K562 (cell line): ENCODE results near the gene CUX1. TPM values are rescaled to one million over a fixed set of nuclear protein-coding genes. Genes with fewer than 3 reads are reported as not detected.

Experiments
- ATAC-seq: fragments of 200-7000 bp; cut with Tn5 transposase; 3 replicates; pipeline ENCODE4 v1.9.1; 2020; ENCODE audit warnings: moderate library complexity
- BruUV-seq: library from RNA; stranded (reverse); fragments of 400-500 nt; replicated peaks from 2 replicates; lab custom pipeline; 2021; lab: Mats Ljungman, UMichigan
- CTCF ChIA-PET: fragments of 300-600 bp; formaldehyde crosslinking; extraction: SDS; loops from one replicate; lab custom pipeline; 2021; ENCODE audit warnings: low intra/inter-chr PET ratio; lab: Yijun Ruan, JAX
- POLR2A ChIA-PET: fragments of 300-600, 350-650 bp; sonication (Branson Sonifier 250); formaldehyde crosslinking; extraction: SDS; loops from one replicate; lab custom pipeline; 2021; ENCODE audit warnings: antibody characterized with exemption, inconsistent platforms; lab: Yijun Ruan, JAX
- DNase-seq, 4 experiments: peaks; one replicate each; pipeline versions ENCODE4 v3.0.0 to v3.0.0-alpha.2; 2011 to 2018; ENCODE audit warnings: low spot score in 3 of 4, mixed read lengths in 3 of 4; ENCODE audit errors: extremely low read depth in 1 of 4
- FAIRE-seq: peaks from 2 replicates; lab custom pipeline; 2011; peaks lifted over from hg19 to GRCh38; lab: Jason Lieb, UNC
- H2AFZ ChIP-seq: 2 replicates; pipeline ENCODE4 v1.6.0; 2011; ENCODE audit warnings: low read depth, low read length, control low read depth, inconsistent platforms
- H3K27ac ChIP-seq: fragments of 200-600 bp; 3 replicates; pipeline ENCODE4 v1.8.0; 2011; ENCODE audit warnings: low read depth, mild to moderate bottlenecking, control low read depth, inconsistent platforms, low read length, moderate library complexity, mixed read lengths; ENCODE audit errors: extremely low read depth
- H3K27me3 ChIP-seq, 2 experiments: fragments of 300-600 bp in 1 of 2; 2 replicates in 1 of 2; 3 replicates in 1 of 2; pipeline versions ENCODE4 v1.6.0 to v1.8.0; 2011; ENCODE audit warnings: inconsistent platforms in 2 of 2, low read length in 2 of 2, mild to moderate bottlenecking in 1 of 2, mixed read lengths in 1 of 2, moderate library complexity in 1 of 2; ENCODE audit not compliant: control insufficient read depth in 2 of 2, insufficient read depth in 2 of 2
- H3K36me3 ChIP-seq: fragments of 300-600 bp; 3 replicates; pipeline ENCODE4 v1.8.0; 2011; ENCODE audit warnings: mild to moderate bottlenecking, low read length, inconsistent platforms; ENCODE audit not compliant: control insufficient read depth, insufficient read depth
- H3K4me1 ChIP-seq, 2 experiments: fragments of 200-600 bp in 1 of 2; replicated peaks in 1 of 2; 2 replicates in 1 of 2; 3 replicates in 1 of 2; pipeline versions ENCODE4 v1.5.1 to v1.8.0; 2011; ENCODE audit warnings: inconsistent platforms in 2 of 2, low read length in 2 of 2, mild to moderate bottlenecking in 1 of 2, mixed read lengths in 1 of 2, moderate library complexity in 1 of 2; ENCODE audit not compliant: control insufficient read depth in 2 of 2, insufficient read depth in 2 of 2
- H3K4me2 ChIP-seq: 2 replicates; pipeline ENCODE4 v1.6.1; 2011; ENCODE audit warnings: low read length, control low read depth, inconsistent platforms, mixed read lengths; ENCODE audit not compliant: insufficient read depth
- H3K4me3 ChIP-seq: fragments of 200-600 bp; sonication (generic), shearing (Covaris generic); 2 replicates; pipeline ENCODE4 v1.5.1; 2016; ENCODE audit warnings: control low read depth, inconsistent platforms
- H3K79me2 ChIP-seq: fragments of 200-600 bp; 3 replicates; pipeline ENCODE4 v1.8.0; 2011; ENCODE audit warnings: low read length, inconsistent platforms; ENCODE audit not compliant: control insufficient read depth, insufficient read depth
- H3K9ac ChIP-seq, 2 experiments: 2 replicates each; pipeline versions ENCODE4 v1.6.0 to v1.6.1; 2011; ENCODE audit warnings: low read depth in 2 of 2, low read length in 2 of 2, control low read depth in 1 of 2, inconsistent platforms in 1 of 2, mild to moderate bottlenecking in 1 of 2, mixed read lengths in 1 of 2; ENCODE audit not compliant: insufficient read depth in 1 of 2
- H3K9me1 ChIP-seq: one replicate; pipeline ENCODE4 v1.6.0; 2011; ENCODE audit warnings: inconsistent platforms, mild to moderate bottlenecking, low read length, moderate library complexity; ENCODE audit not compliant: control insufficient read depth, insufficient read depth
- H3K9me3 ChIP-seq: replicated peaks from 2 replicates; pipeline ENCODE4 v1.5.1; 2011; ENCODE audit warnings: low read depth, low read length, inconsistent platforms; ENCODE audit not compliant: control insufficient read depth, insufficient read depth
- H4K20me1 ChIP-seq: replicated peaks from 2 replicates; pipeline ENCODE4 v1.6.1; 2011; ENCODE audit warnings: low read length, inconsistent platforms, mixed read lengths; ENCODE audit not compliant: control insufficient read depth, insufficient read depth
- EGR1 ChIP-seq: fragments of 450-650 bp; conservative IDR thresholded peaks from 2 replicates; pipeline ENCODE4 v1.6.1; 2017; ENCODE audit warnings: mild to moderate bottlenecking
- MEIS2 ChIP-seq: fragments of 450-650 bp; IDR thresholded peaks from 2 replicates; pipeline ENCODE4 v1.6.1; 2014; ENCODE audit warnings: mild to moderate bottlenecking; ENCODE audit not compliant: partially characterized antibody
- NFIC ChIP-seq: fragments of 450-650 bp; IDR thresholded peaks from 2 replicates; pipeline ENCODE4 v1.6.1; 2017; ENCODE audit warnings: mild to moderate bottlenecking, inconsistent platforms
- WGBS: fragments of 100-300 bp; shearing (Covaris generic); methylation state at CpG from one replicate; pipeline ENCODE4 v1.1.6; 2016; ENCODE audit warnings: low coverage, mixed read lengths; ENCODE audit not compliant: insufficient coverage; ENCODE audit errors: missing lambda C conversion rate; 5-methylcytosine and 5-hydroxymethylcytosine counted together
- in situ Hi-C: fragments of 300-500 bp; cut with MboI; formaldehyde crosslinking; loops from 4 replicates; pipeline ENCODE4 v1.15.0; 2018; ENCODE audit warnings: inconsistent platforms, mixed read lengths
- intact Hi-C: fragments of 100-400 bp; cut with micrococcal nuclease; formaldehyde crosslinking; loops from 2 replicates; pipeline ENCODE4 v1.14.2; 2022
- polyA plus RNA-seq, 8 experiments: library from polyadenylated mRNA; depleted of rRNA in 4 of 8; stranded (reverse) in 5 of 8; unstranded in 3 of 8; fragments of >200 nt; fragmentation: Nextera tagmentation in 2 of 8; fragmentation: Illumina TruSeq in 1 of 8; extraction: Ambion mirVana in 2 of 8; extraction: Trizol in 1 of 8; gene quantifications; 2 replicates each; pipeline versions ENCODE4 v1.2.1 to v1.2.3, GENCODE V29; 2011 to 2014; ENCODE audit warnings: inconsistent platforms in 1 of 8, missing spikeins in 1 of 8
- total RNA-seq, 7 experiments: library from RNA; depleted of rRNA in 6 of 7; stranded (reverse); fragments of >200 nt in 6 of 7; fragmentation: Illumina TruSeq in 2 of 7; extraction: Trizol in 2 of 7; gene quantifications; 2 replicates each; pipeline versions ENCODE4 v1.2.1 to v1.2.3, GENCODE V29; 2011 to 2021; ENCODE audit warnings: low replicate concordance in 1 of 7
- TF ChIP-seq, protein P1 (sequence below): fragments of 450-650 bp; conservative IDR thresholded peaks from 2 replicates; pipeline ENCODE4 v1.6.1; 2016; ENCODE audit warnings: missing genetic modification characterization, low read depth, mild to moderate bottlenecking, control low read depth, missing compliant biosample characterization
- TF ChIP-seq, protein P2 (sequence below), 3 experiments: IDR thresholded peaks in 2 of 3; conservative IDR thresholded peaks in 1 of 3; 2 replicates each; pipeline ENCODE4 v1.5.1; 2011 to 2012; ENCODE audit warnings: low read length in 3 of 3, mild to moderate bottlenecking in 3 of 3, control low read depth in 2 of 3, improper control_type of control experiment in 1 of 3, inconsistent platforms in 1 of 3, low read depth in 1 of 3, mixed read lengths in 1 of 3, moderate library complexity in 1 of 3; ENCODE audit not compliant: insufficient read depth in 2 of 3

Gene CUX1
- total and polyA plus RNA-seq, 9 of the 15 experiments (the other 6 are each of a cell fraction or from before 2014, with no cell fraction given), result 3.6 to 55.3 (median 25.2) TPM

DNA sequence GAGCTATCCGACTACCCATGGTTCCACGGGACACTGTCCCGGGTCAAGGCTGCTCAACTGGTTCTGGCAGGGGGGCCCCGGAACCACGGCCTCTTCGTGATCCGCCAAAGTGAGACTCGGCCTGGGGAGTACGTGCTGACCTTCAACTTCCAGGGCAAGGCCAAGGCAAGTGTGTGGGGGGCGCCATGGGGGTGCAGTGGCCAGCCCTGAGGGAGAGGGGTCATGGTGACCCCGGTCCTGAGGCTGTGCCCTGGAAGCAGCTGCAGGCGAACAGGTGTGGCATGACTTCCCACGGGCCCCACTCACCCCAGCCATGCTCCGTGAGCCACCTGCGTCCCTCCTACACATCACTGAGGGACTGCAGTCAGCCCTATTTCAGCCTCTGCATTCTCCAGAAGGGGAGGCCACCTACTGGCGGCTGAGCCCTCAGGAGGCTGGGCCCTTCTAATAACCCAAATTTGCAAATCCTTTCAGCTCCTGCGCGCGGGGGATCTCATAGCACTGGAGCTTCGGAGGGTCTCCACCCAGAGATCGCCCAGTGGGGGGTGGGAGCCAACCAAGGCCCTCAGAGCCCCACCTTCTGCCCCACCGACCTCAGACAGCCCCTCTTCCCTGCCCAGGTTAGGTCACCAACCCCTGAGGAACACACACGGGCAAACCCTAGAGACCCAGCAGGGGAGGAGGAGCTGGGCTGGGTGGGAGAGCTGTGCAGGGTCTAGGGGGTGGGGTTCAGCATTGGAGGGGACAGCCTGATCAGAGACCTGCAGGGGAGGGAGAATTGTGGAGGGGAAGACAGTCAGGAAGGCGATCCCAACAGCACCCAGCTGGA is 500.0 kb downstream of the CUX1 start (continued):
- TF ChIP-seq, protein P1, sequence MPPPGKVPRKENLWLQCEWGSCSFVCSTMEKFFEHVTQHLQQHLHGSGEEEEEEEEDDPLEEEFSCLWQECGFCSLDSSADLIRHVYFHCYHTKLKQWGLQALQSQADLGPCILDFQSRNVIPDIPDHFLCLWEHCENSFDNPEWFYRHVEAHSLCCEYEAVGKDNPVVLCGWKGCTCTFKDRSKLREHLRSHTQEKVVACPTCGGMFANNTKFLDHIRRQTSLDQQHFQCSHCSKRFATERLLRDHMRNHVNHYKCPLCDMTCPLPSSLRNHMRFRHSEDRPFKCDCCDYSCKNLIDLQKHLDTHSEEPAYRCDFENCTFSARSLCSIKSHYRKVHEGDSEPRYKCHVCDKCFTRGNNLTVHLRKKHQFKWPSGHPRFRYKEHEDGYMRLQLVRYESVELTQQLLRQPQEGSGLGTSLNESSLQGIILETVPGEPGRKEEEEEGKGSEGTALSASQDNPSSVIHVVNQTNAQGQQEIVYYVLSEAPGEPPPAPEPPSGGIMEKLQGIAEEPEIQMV (tag), result no peak

DNA sequence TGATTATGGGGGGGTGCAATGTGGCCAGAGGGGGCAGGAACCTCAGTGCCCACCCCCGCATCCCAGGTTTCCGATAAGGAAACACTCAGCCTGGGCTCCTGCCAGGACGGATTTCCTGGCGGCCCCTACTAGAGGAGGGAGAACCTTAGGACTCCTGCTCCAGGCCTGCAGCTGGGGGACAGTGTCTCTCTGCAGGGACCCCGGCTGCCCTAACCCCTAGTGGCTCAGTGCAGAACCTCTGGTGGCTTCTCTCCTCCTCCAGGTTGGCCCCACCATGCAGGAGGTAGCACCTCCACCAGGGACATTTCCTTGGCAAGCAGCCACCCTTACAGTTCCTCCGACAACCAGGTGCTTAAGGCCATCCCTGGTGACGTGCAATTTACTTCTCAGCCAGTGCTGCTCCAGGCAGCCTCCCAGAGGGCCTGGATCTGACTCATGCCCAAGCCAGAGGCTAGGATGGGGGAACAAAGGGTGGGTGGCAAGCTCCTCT is 501.1 kb downstream of the CUX1 start:
- in situ Hi-C loops (loop anchor here (25.0 kb wide), 1 partner anchor 344 kb away; the partner anchor contains the start of genes POLR2J2 and SPDYE2B), intact Hi-C loops (no loop called here)
- 6% methylated on average over 7 of the region's 7 CpGs for WGBS
- no TSS peak for BruUV-seq
- no peak overlapping the region for H3K4me2 ChIP-seq
- ChIA-PET POLR2A (interaction anchor here (0.9 to 1.5 kb wide), 2 partner anchors 8 to 9 kb away, joined by 3 to 7 read pairs; no protein-coding TSS in a partner anchor), CTCF (no interaction called here)
- H3K79me2 ChIP-seq, result no peaks in the 10 kb centered on the region
- peaks cover 0 to 35% of the 10 kb centered on the region in 2 experiments; a peak in 3 of 5 replicates for H3K4me1 ChIP-seq
- peaks cover 53 to 84% of the 10 kb centered on the region in 2 experiments for H3K27me3 ChIP-seq
- peak; percentile 23 to 46 (median 38) for DNase-seq
- H3K9me1 ChIP-seq, result no peaks in the 10 kb centered on the region
- H3K27ac ChIP-seq, result no peak overlapping the region
- TF ChIP-seq MEIS2, result no peak
- TF ChIP-seq EGR1, result peak; percentile 58
- TF ChIP-seq, protein P2, sequence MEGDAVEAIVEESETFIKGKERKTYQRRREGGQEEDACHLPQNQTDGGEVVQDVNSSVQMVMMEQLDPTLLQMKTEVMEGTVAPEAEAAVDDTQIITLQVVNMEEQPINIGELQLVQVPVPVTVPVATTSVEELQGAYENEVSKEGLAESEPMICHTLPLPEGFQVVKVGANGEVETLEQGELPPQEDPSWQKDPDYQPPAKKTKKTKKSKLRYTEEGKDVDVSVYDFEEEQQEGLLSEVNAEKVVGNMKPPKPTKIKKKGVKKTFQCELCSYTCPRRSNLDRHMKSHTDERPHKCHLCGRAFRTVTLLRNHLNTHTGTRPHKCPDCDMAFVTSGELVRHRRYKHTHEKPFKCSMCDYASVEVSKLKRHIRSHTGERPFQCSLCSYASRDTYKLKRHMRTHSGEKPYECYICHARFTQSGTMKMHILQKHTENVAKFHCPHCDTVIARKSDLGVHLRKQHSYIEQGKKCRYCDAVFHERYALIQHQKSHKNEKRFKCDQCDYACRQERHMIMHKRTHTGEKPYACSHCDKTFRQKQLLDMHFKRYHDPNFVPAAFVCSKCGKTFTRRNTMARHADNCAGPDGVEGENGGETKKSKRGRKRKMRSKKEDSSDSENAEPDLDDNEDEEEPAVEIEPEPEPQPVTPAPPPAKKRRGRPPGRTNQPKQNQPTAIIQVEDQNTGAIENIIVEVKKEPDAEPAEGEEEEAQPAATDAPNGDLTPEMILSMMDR (IDR thresholded peaks at IDR 0.05 in 2 of 3, conservative IDR thresholded peaks at IDR 0.05 in 1 of 3; ENCODE audit: insufficient read depth in 2 of 3, low read depth in 1 of 3, low read length in 3 of 3), result peak in 1 of 3 experiments; percentile 43; a peak in 2 of 6 replicates
- peak; percentile 57 for TF ChIP-seq NFIC
- H3K4me3 ChIP-seq, result no peak overlapping the region
- 0 out of 2 replicates have a peak, but pooled peaks cover 10% of the 10 kb centered on the region for H4K20me1 ChIP-seq
- no peak for FAIRE-seq
- no peaks in the 10 kb centered on the region for H3K9me3 ChIP-seq
- H3K9ac ChIP-seq, result no peak overlapping the region
- no peak overlapping the region for H2AFZ ChIP-seq
- no peaks in the 10 kb centered on the region for H3K36me3 ChIP-seq
- ATAC-seq, result peak; percentile 52
